GM18867 (cell line): ENCODE data around the gene HTD2.
"Not testable (repeated sequence)": the region's sequence is repeated elsewhere in the genome, so short reads cannot be mapped to it uniquely, and the experiment has no call there.

Experiments
- ATAC-seq: cut with Tn5 transposase; IDR thresholded peaks from one replicate; pipeline ENCODE4 v1.9.1; 2021; ENCODE audit warnings: mild to moderate bottlenecking, moderate library complexity; ENCODE audit not compliant: unreplicated experiment

The HTD2 gene

GRCh38 chr3:58305882-58306711 lies at the start of gene HTD2, which contains the start of gene RPP14:
Gene HTD2 (plus strand): TSS chr3:58306520. CDS start chr3:58317614, 11,094 bp downstream.
Gene RPP14 (plus strand): TSS chr3:58306245. CDS start chr3:58310330, 4,085 bp downstream.
- ATAC-seq = peak; percentile 90

DNA sequence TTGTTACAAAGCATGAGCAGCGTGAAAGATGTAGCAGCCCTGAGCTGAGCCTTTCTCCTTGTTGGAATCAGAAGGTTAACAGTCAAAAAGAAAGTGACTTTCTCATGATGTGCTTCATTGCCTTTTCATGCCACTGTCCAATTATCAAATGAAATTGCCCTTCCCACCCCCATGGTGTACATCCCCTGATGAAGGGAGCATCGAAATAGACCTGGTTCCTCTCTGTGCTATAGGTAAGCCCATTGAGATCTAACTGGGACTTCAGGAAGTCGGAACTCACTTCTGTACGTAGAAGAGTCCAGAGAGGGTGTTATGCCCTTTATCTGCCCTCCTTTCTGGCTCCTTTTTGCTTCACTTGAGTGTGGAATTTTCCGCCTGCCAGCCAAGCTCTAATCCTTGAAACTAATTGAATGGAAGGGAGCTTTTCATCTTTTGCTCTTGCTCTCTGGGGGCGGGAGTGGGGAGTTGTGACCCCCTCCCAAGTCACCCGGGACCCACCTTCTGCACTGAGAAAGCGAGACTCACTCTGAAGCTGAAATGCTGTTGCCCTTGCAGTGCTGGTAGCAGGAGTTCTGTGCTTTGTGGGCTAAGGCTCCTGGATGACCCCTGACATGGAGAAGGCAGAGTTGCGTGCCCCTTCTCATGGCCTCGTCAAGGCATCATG lies 47.8 kb upstream of the HTD2 start:
- no peak for ATAC-seq

GRCh38 chr3:58260261-58260731 lies 46.0 kb upstream of the HTD2 start:
- no peak for ATAC-seq

DNA sequence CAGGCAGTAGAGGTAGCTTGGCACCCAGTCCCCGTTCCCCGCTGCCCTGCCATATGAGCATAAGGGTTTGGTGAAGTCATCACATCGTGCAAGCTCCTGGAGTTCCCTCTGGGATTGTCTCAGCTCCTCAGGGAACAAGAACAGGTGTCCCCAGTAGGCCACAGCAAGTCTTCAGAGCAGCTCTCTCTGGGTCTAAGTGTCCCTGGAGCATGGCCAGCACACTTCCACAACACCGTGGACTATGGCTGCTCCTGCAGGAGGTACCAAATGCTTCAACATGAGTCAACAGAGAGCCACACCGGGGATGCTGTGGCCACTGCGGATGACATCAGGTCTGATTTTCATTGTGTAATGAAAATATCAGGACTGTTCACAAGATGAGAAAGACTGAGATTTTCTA lies 45.6 kb upstream of the HTD2 start:
- no peak for ATAC-seq

DNA sequence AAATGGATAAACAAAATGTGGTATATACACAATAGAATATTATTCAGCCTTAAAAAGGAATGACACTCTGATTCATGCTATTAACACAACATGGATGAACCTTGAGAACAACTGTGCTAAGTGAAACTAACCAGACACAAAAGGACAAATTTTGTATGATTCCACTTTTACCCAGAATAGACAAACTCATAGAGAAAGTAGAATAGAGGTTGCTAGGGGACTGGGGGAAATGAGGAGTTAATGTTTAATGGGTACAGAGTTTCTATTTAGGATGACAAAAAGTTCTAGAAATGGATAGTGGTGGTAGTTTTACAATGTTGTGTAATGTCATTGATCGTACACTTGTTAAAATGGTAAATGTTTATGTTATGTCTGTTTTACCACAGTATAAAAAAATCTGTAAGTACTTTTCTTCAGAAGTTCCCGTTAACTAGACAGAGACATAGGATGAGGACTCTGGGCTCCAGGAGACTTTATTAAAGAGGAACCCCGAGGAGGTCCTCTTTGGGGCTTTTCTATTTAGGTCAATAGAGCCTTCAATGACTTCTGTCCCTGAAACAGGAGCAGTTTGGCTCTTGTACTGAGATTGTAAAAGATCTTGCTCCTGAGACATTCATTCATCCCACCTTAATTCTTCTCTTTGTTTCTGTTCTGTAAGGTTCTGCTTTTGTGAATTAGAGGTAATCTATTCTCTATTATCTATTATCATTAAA lies 44.2 kb upstream of the HTD2 start:
- no peak for ATAC-seq

DNA sequence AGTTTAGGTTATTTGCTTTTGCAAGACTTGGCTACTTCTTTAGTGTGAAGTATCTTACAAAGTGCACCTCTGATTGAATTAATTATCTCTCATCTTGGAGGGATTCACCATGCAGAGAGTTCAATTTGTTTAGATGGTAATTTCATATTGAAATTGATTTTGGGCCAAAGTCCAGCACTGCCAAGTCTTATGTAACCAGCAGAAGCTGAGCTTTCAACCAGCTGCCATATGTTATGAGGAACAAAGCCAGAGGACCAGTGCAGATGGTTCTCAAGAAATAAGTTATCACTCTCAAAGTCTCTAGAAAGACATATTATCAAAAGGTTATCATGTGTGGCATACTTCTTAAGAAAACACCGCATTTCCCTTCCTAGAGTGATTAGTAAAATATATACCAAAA lies 39.7 kb upstream of the HTD2 start:
- ATAC-seq = no peak

- ATAC-seq = not testable (repeated sequence)
These were observed 38.8 kb upstream of the HTD2 start for GRCh38 chr3:58267543-58267942.

- no peak for ATAC-seq
These were observed 37.0 kb upstream of the HTD2 start for GRCh38 chr3:58269356-58269755.

- ATAC-seq = no peak
These were observed 35.8 kb upstream of the HTD2 start for GRCh38 chr3:58270485-58270884.

DNA sequence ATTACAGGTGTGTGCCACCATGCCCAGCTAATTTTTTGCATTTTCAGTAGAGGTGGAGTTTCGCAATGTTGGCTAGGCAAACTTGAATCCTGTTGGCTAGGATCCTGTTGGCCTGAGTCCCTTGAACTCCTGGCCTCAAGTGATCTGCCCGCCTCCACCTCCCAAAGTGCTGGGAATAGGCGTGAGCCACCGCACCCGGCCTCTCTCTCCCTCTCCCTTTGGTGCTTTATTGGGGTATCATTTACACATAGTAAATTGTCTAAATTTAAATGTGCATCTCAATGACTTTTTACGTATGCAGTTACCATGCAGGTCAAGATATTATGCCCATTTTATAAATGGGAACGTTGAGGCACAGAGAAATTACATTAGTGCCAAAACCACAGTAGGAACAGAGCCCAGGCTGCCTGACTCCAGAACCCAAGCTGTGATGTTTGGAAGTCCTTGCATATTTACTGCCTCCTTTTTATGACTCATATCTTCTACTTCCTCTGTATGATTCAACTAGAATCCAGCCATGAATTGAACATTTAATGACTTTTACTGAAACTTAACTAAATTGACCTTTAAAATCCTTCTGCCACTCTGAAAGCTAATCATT lies 34.3 kb upstream of the HTD2 start:
- no peak for ATAC-seq

- no peak for ATAC-seq
These were observed 33.4 kb upstream of the HTD2 start for GRCh38 chr3:58272891-58273290.

DNA sequence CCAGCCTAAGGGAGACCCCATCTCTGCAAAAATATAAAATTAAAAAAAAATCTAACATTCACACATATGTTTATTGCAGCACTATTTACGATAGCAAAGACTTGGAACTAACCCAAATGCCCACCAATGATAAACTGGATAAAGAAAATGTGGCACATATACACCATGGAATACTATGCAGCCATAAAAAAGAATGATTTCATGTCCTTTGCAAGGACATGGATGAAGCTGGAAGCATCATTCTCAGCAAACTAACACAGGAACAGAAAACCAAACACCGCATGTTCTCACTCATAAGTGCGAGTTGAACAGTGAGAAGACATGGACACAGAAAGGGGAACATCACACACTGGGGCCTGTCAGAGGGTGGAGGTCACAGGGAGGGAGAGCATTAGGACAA lies 33.0 kb upstream of the HTD2 start:
- ATAC-seq = not testable (repeated sequence)

DNA sequence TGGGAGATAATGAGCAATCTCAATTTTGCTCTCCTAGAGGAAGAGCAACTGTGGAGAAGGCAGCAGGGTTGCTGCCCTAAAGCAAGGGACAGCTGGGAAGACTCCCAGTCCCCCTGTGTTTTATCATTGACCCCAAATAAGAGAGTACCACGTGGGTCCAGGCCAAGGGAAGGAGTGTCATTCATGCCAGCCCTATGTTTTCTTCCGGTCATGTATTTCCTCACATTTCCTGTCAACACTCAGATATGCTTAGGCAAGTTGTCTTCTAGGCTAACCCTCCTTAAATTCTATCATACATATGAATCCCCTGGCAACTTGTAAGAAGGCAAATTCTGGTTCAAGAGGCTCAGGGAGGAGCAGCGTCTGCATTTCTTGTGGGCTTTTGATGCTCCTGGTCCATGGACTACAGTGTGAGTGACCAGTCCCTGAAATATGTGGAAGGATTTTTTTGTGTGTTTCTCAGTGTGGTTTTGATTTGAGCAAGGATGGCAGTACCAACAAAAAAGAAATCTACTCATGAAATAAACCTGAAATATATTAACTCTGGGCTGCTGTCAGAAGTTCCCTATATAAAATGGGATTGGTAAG lies 32.2 kb upstream of the HTD2 start:
- no peak for ATAC-seq

GRCh38 chr3:58281069-58281468 lies 25.3 kb upstream of the HTD2 start:
- no peak for ATAC-seq

DNA sequence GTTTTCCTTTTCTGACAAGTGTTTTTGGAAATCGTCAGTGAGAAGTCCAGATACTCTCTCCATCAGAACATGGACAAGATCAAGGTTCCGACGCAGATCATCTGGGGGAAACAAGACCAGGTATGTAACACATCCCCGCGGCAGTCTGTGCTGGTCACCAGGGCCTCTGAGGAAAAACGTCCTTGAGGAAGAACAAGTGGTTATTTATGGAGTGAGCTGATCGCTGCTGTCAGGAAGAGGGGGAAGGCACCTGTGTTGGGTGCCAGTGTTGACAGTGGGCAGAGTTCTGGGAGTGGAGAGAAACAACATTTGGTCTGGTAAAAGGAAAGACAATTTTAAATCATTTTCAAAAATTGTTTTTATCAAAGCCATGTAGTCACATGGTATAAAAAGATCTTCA lies 21.0 kb upstream of the HTD2 start:
- no peak for ATAC-seq

GRCh38 chr3:58287354-58287753 lies 19.0 kb upstream of the HTD2 start:
- no peak for ATAC-seq

DNA sequence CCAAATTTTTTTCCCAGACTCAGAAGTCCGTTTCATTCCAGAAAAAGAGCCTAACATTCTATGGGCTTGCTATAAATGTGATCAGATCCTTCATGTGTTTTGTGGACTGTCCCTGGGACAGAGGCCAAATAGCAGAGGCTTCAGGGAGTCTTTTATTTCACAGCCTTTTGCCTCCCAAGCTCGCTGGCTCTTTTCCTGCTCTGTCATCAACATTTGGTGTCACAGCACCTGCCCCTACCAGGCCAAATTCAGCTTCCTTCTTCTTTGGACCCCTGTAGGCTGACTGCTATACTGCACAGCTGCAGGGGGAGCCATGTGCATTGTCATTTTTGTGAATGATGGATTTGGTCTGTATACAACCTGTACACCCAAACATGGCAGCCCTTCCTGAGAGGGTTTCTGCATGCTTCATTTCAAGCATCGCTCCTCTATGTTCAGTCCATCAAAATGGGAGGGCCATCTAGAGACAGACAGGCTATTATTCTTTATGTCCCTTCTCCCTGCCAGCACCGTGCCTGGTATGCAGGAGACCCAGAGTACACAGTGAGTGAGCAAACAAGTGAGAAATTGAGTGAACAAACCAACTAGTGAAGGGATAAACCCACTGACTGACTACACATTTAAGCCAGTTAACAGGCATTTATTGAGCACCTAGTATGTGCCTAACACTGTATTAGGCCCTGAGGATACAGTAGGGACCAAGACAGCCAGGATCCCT lies 18.1 kb upstream of the HTD2 start:
- no peak for ATAC-seq

DNA sequence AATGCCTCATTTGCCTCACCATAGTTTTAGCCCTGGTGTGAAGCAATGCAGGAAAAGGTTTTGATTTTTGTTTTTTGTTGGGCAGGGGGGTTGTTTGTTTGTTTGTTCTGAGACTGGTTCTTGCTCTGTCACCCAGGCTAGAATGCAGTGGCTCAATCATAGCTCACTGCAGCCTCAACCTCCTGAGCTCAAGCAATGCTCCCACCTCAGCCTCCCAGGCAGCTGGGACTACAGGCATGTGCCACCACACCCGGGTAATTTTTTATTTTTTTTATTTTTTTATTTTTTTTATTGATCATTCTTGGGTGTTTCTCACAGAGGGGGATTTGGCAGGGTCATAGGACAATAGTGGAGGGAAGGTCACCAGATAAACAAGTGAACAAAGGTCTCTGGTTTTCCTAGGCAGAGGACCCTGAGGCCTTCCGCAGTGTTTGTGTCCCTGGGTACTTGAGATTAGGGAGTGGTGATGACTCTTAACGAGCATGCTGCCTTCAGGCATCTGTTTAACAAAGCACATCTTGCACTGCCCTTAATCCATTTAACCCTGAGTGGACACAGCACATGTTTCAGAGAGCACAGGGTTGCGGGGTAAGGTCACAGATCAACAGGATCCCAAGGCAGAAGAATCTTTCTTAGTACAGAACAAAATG lies 17.2 kb upstream of the HTD2 start:
- ATAC-seq = not testable (repeated sequence)

DNA sequence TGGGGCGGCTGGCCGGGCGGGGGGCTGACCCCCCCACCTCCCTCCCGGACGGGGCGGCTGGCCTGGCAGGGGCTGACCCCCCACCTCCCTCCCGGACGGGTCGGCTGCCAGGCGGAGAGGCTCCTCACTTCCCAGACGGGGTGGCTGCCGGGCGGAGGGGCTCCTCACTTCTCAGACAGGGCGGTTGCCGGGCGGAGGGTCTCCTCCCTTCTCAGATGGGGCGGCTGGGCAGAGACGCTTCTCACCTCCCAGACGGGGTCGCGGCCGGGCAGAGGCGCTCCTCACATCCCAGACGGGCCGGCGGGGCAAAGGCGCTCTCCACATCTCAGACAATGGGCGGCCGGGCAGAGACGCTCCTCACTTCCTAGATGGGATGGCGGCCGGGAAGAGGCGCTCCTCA lies 15.9 kb upstream of the HTD2 start:
- ATAC-seq = not testable (repeated sequence)
